HepG2 (cell line): ENCODE results near the gene UROS. TPM values are rescaled to one million over a fixed set of nuclear protein-coding genes. Genes with fewer than 3 reads are reported as not detected.

Source experiments
- ATAC-seq: fragments of 200-7000 bp; cut with Tn5 transposase; 3 replicates; pipeline ENCODE4 v1.9.1; 2020; ENCODE audit warnings: mild to moderate bottlenecking, moderate library complexity
- BruUV-seq: library from RNA; stranded (reverse); fragments of 400-500 nt; replicated peaks from 2 replicates; lab custom pipeline; 2021; lab: Mats Ljungman, UMichigan
- CTCF ChIA-PET: fragments of 300-600 bp; formaldehyde crosslinking; extraction: SDS; loops from one replicate; lab custom pipeline; 2021; ENCODE audit warnings: low total read pairs, inconsistent platforms, low intra/inter-chr PET ratio; lab: Yijun Ruan, JAX
- POLR2A ChIA-PET: fragments of 350-600 bp; sonication (Branson Sonifier 250); formaldehyde crosslinking; loops from one replicate; lab custom pipeline; 2020; ENCODE audit warnings: antibody characterized with exemption, inconsistent platforms; lab: Yijun Ruan, JAX
- DNase-seq: peaks from one replicate; pipeline ENCODE4 v3.0.0-alpha.2; 2015; ENCODE audit warnings: low spot score
- FAIRE-seq: peaks from 3 replicates; lab custom pipeline; 2011; peaks lifted over from hg19 to GRCh38; lab: Jason Lieb, UNC
- H2AFZ ChIP-seq: one replicate; pipeline ENCODE4 v1.6.1; 2011; ENCODE audit warnings: low read length, inconsistent platforms
- H3K27ac ChIP-seq: fragments of 300-600 bp; 3 replicates; pipeline ENCODE4 v1.8.0; 2011; ENCODE audit warnings: mixed run types, mild to moderate bottlenecking, mixed read lengths, low read length, inconsistent platforms; ENCODE audit not compliant: insufficient read depth; ENCODE audit errors: extremely low read length
- H3K27me3 ChIP-seq, 2 experiments: fragments of 200-600 bp in 1 of 2; 2 replicates in 1 of 2; 3 replicates in 1 of 2; pipeline versions ENCODE4 v1.6.0 to v1.8.0; 2011; ENCODE audit warnings: low read length in 2 of 2, mild to moderate bottlenecking in 2 of 2, moderate library complexity in 2 of 2, inconsistent platforms in 1 of 2; ENCODE audit not compliant: insufficient read depth in 2 of 2, control insufficient read depth in 1 of 2
- H3K36me3 ChIP-seq, 2 experiments: fragments of 200-600 bp in 1 of 2; replicated peaks in 1 of 2; 2 replicates in 1 of 2; 3 replicates in 1 of 2; pipeline versions ENCODE4 v1.5.1 to v1.8.0; 2011; ENCODE audit warnings: low read length in 2 of 2, inconsistent platforms in 1 of 2; ENCODE audit not compliant: insufficient read depth in 2 of 2, control insufficient read depth in 1 of 2
- H3K4me1 ChIP-seq: 2 replicates; pipeline ENCODE4 v1.5.1; 2012; ENCODE audit warnings: low read length, inconsistent platforms; ENCODE audit not compliant: insufficient read depth
- H3K4me2 ChIP-seq: 2 replicates; pipeline ENCODE4 v1.6.0; 2011; ENCODE audit warnings: low read depth, low read length, inconsistent platforms
- H3K4me3 ChIP-seq, 3 experiments: fragments of 200-600 bp in 1 of 3; sonication (generic), shearing (Covaris generic) in 1 of 3; replicated peaks in 1 of 3; 2 replicates each; pipeline ENCODE4 v1.5.1; 2011 to 2016; ENCODE audit warnings: low read length in 3 of 3, inconsistent platforms in 2 of 3, low read depth in 2 of 3, mild to moderate bottlenecking in 2 of 3, control low read depth in 1 of 3, mixed read lengths in 1 of 3; ENCODE audit not compliant: insufficient read depth in 1 of 3
- H3K79me2 ChIP-seq: one replicate; pipeline ENCODE4 v1.6.1; 2011; ENCODE audit warnings: low read length, inconsistent platforms; ENCODE audit not compliant: insufficient read depth
- H3K9ac ChIP-seq: 2 replicates; pipeline ENCODE4 v1.6.0; 2011; ENCODE audit warnings: mild to moderate bottlenecking, low read depth, low read length, inconsistent platforms; ENCODE audit not compliant: insufficient read depth
- H3K9me3 ChIP-seq: 2 replicates; pipeline ENCODE4 v1.5.1; 2012; ENCODE audit warnings: mild to moderate bottlenecking, low read length
- H4K20me1 ChIP-seq: 2 replicates; pipeline ENCODE4 v1.6.0; 2011; ENCODE audit warnings: inconsistent platforms, mild to moderate bottlenecking, low read length, moderate library complexity; ENCODE audit not compliant: insufficient read depth
- BATF2 ChIP-seq: sonication (generic); formaldehyde crosslinking; IDR thresholded peaks from 2 replicates; pipeline ENCODE4 v1.8.0; 2022; ENCODE audit warnings: mild to moderate bottlenecking, missing genetic modification reagents, moderate library complexity
- CREB1 ChIP-seq, 2 experiments: fragments of 450-650 bp in 1 of 2; IDR thresholded peaks; 2 replicates each; pipeline ENCODE4 v1.6.1; 2016 to 2017; ENCODE audit warnings: control low read depth in 1 of 2, mild to moderate bottlenecking in 1 of 2, missing compliant biosample characterization in 1 of 2, missing genetic modification characterization in 1 of 2
- ERF ChIP-seq: IDR thresholded peaks from 2 replicates; pipeline ENCODE4 v1.6.1; 2018; ENCODE audit warnings: missing biosample characterization, missing genetic modification reagents
- GLI4 ChIP-seq: sonication (generic); formaldehyde crosslinking; IDR thresholded peaks from 2 replicates; pipeline ENCODE4 v1.5.1; 2020; ENCODE audit warnings: missing genetic modification reagents, mild to moderate bottlenecking, moderate library complexity, borderline replicate concordance
- HDAC1 ChIP-seq: sonication (generic); formaldehyde crosslinking; IDR thresholded peaks from 2 replicates; pipeline ENCODE4 v1.5.1; 2020; ENCODE audit warnings: mild to moderate bottlenecking, missing genetic modification reagents
- HOXA9 ChIP-seq: sonication (generic); formaldehyde crosslinking; IDR thresholded peaks from 2 replicates; pipeline ENCODE4 v1.8.1; 2022; ENCODE audit warnings: missing genetic modification reagents, mild to moderate bottlenecking, moderate library complexity, borderline replicate concordance
- NFIC ChIP-seq: IDR thresholded peaks from 2 replicates; pipeline ENCODE4 v1.6.1; 2012; ENCODE audit warnings: mild to moderate bottlenecking, low read length, inconsistent platforms
- NFRKB ChIP-seq: fragments of 450-650 bp; IDR thresholded peaks from 2 replicates; pipeline ENCODE4 v1.6.1; 2017
- RARA ChIP-seq: IDR thresholded peaks from 2 replicates; pipeline ENCODE4 v1.6.1; 2016; ENCODE audit warnings: missing genetic modification reagents, missing compliant biosample characterization
- SP5 ChIP-seq: IDR thresholded peaks from 2 replicates; pipeline ENCODE4 v1.6.1; 2016; ENCODE audit warnings: low read depth, borderline replicate concordance
- SRSF9 ChIP-seq: fragments of 200-400 bp; formaldehyde crosslinking; IDR thresholded peaks from 2 replicates; pipeline ENCODE4 v1.6.1; 2018; ENCODE audit warnings: borderline replicate concordance, mild to moderate bottlenecking, low read depth, low read length; ENCODE audit not compliant: insufficient read depth, poor library complexity, severe bottlenecking
- ZNF124 ChIP-seq: sonication (generic); formaldehyde crosslinking; IDR thresholded peaks from 2 replicates; pipeline ENCODE4 v1.4.0; 2020; ENCODE audit warnings: missing genetic modification reagents
- ZNF224 ChIP-seq: sonication (generic); formaldehyde crosslinking; IDR thresholded peaks from 2 replicates; pipeline ENCODE4 v1.5.0; 2020; ENCODE audit warnings: mild to moderate bottlenecking, missing genetic modification reagents
- ZNF317 ChIP-seq: sonication (generic); formaldehyde crosslinking; IDR thresholded peaks from 2 replicates; pipeline ENCODE4 v1.5.0; 2020; ENCODE audit warnings: mild to moderate bottlenecking, missing genetic modification reagents
- ZNF333 ChIP-seq: sonication (generic); formaldehyde crosslinking; IDR thresholded peaks from 2 replicates; pipeline ENCODE4 v1.4.0; 2020; ENCODE audit warnings: mild to moderate bottlenecking, missing genetic modification reagents, borderline replicate concordance
- ZNF44 ChIP-seq: sonication (generic); formaldehyde crosslinking; IDR thresholded peaks from 2 replicates; pipeline ENCODE4 v1.5.1; 2020; ENCODE audit warnings: mild to moderate bottlenecking, missing genetic modification reagents
- WGBS: methylation state at CpG from one replicate; pipeline ENCODE4 v1.1.6; 2017; ENCODE audit warnings: low lambda C conversion rate; 5-methylcytosine and 5-hydroxymethylcytosine counted together
- in situ Hi-C: cut with HindIII; loops from 2 replicates; pipeline ENCODE4 v1.10.0; 2017; ENCODE audit warnings: low pct_unique_long_range_greater_than_20kb; ENCODE audit not compliant: extremely low pct_ligation_motif_present
- intact Hi-C: fragments of 100-400 bp; cut with micrococcal nuclease; formaldehyde crosslinking; loops from one replicate; pipeline ENCODE4 v1.10.0; 2022; ENCODE audit not compliant: unreplicated experiment
- polyA plus RNA-seq, 8 experiments: library from polyadenylated mRNA; depleted of rRNA in 3 of 8; stranded (reverse) in 7 of 8; unstranded in 1 of 8; fragments of >200 nt; fragmentation: Illumina TruSeq in 4 of 8; extraction: Trizol in 4 of 8; gene quantifications; 2 replicates each; pipeline versions ENCODE4 v1.2.1 to v1.2.3, GENCODE V29; 2011 to 2016; ENCODE audit warnings: low read depth in 4 of 8, missing spikeins in 1 of 8, mixed read lengths in 1 of 8; ENCODE audit not compliant: insufficient read depth in 1 of 8
- total RNA-seq, 5 experiments: library from RNA; depleted of rRNA; stranded (reverse); fragments of >200 nt; fragmentation: Illumina TruSeq; extraction: Trizol; gene quantifications; 2 replicates each; pipeline ENCODE4 v1.2.3, GENCODE V29; 2016; ENCODE audit warnings: low read depth in 1 of 5

The UROS gene
- total and polyA plus RNA-seq, 2 of the 13 experiments (the other 11 are each of a cell fraction or from before 2014, with no cell fraction given), result 14.8 to 49.9 TPM

GRCh38 chr10:125850766-125851731 is 28.0 kb upstream of the UROS start:
- CTCF ChIA-PET, result no interaction called here
- no peak for ATAC-seq
- BruUV-seq, result no TSS peak

GRCh38 chr10:125849448-125849847 is 26.4 kb upstream of the UROS start:
- 94% methylated on average over 7 of the region's 7 CpGs for WGBS

More at GRCh38 chr10:125850766-125851731, 28.0 kb upstream of the UROS start:
- H2AFZ ChIP-seq, result no peak overlapping the region
- TF ChIP-seq ZNF44 (no peak), ZNF124 (CRISPR knock-in tag) (no peak), NFRKB (no peak), HDAC1 (CRISPR knock-in tag) (no peak)
- TF ChIP-seq, all 625 proteins: peak for 0
- 100% methylated on average over 2 of the region's 2 CpGs for WGBS
- Histone ChIP-seq H3K9me3 (no peaks in the 10 kb centered on the region), H3K4me3 (no peak overlapping the region), H3K36me3 (peaks cover 8 to 11% of the 10 kb centered on the region in 2 experiments), H3K27ac (no peak overlapping the region), H3K27me3 (no peaks in the 10 kb centered on the region), H3K4me1 (peaks cover 16% of the 10 kb centered on the region), H3K79me2 (no peaks in the 10 kb centered on the region), H3K4me2 (no peak overlapping the region), H3K9ac (no peak overlapping the region), H4K20me1 (no peaks in the 10 kb centered on the region)
- in situ Hi-C loops (no loop called here), intact Hi-C loops (no loop called here)
- DNase-seq, result no peak
- POLR2A ChIA-PET, result no interaction called here
- no peak for FAIRE-seq

More at GRCh38 chr10:125849448-125849847, 26.4 kb upstream of the UROS start:
- DNase-seq (no peak), FAIRE-seq (no peak), ATAC-seq (no peak)
- H4K20me1 ChIP-seq, result no peaks in the 10 kb centered on the region
- intact Hi-C loops (no loop called here), in situ Hi-C loops (no loop called here)
- H3K27ac ChIP-seq, result no peak overlapping the region
- no peaks in the 10 kb centered on the region for H3K79me2 ChIP-seq
- H3K27me3 ChIP-seq, result no peaks in the 10 kb centered on the region
- TF ChIP-seq RARA (CRISPR knock-in tag) (no peak), CREB1 (IDR thresholded peaks at IDR 0.05) (no peak), CREB1 (CRISPR knock-in tag; IDR thresholded peaks at IDR 0.05) (no peak), ZNF317 (CRISPR knock-in tag) (no peak), BATF2 (no peak), NFIC (no peak), GLI4 (no peak), SP5 (CRISPR knock-in tag) (no peak), ZNF224 (CRISPR knock-in tag) (no peak), ZNF333 (CRISPR knock-in tag) (no peak), HOXA9 (CRISPR knock-in tag) (no peak), ERF (no peak), SRSF9 (no peak)
- H3K4me2 ChIP-seq, result no peak overlapping the region
- peaks cover 9 to 11% of the 10 kb centered on the region in 2 experiments for H3K36me3 ChIP-seq
- peaks cover 24% of the 10 kb centered on the region for H3K4me1 ChIP-seq
- CTCF ChIA-PET, result no interaction called here
- POLR2A ChIA-PET, result no interaction called here
- H2AFZ ChIP-seq, result no peak overlapping the region
- no peak overlapping the region for H3K9ac ChIP-seq
- BruUV-seq, result no TSS peak
- no peak overlapping the region for H3K4me3 ChIP-seq
- H3K9me3 ChIP-seq, result no peaks in the 10 kb centered on the region
